HL-60 (cell line): ENCODE data around the gene GNS.
"Not testable (repeated sequence)": the region's sequence is repeated elsewhere in the genome, so short reads cannot be mapped to it uniquely, and the experiment has no call there.

Experiments used
- DNase-seq, 2 experiments: peaks; one replicate each; pipeline ENCODE4 v3.0.0-alpha.2; 2010 to 2020; ENCODE audit warnings: low read depth in 1 of 2, low spot score in 1 of 2
- H3K27ac ChIP-seq: fragments of 250-450 bp; sonication (Bioruptor Pico); replicated peaks from 2 replicates; pipeline ENCODE4 v1.5.1; 2020; ENCODE audit warnings: mild to moderate bottlenecking, moderate library complexity
- H3K27me3 ChIP-seq: fragments of 250-450 bp; sonication (Bioruptor Pico); 2 replicates; pipeline ENCODE4 v1.5.1; 2021; ENCODE audit warnings: mild to moderate bottlenecking, moderate library complexity; ENCODE audit not compliant: insufficient read depth, poor library complexity, severe bottlenecking
- H3K4me3 ChIP-seq: replicated peaks from 2 replicates; pipeline ENCODE4 v1.5.1; 2011; ENCODE audit warnings: mild to moderate bottlenecking, control low read depth, low read length; ENCODE audit not compliant: insufficient read depth
- GABPA ChIP-seq: IDR thresholded peaks from 2 replicates; pipeline ENCODE4 v1.6.1; 2012; ENCODE audit warnings: low read depth
- POLR2AphosphoS5 ChIP-seq: IDR thresholded peaks from 2 replicates; pipeline ENCODE4 v1.6.1; 2012; ENCODE audit warnings: low read depth
- SPI1 ChIP-seq: IDR thresholded peaks from 2 replicates; pipeline ENCODE4 v1.6.1; 2012; ENCODE audit warnings: low read depth, mild to moderate bottlenecking, borderline replicate concordance
- TF ChIP-seq, protein P1 (sequence below): IDR thresholded peaks from one replicate; pipeline ENCODE4 v1.5.1; 2011; ENCODE audit warnings: low read length, control low read depth, inconsistent platforms; ENCODE audit not compliant: insufficient read depth
- TF ChIP-seq, protein P2 (sequence below): IDR thresholded peaks from 2 replicates; pipeline ENCODE4 v1.6.1; 2012; ENCODE audit warnings: low read depth; ENCODE audit not compliant: insufficient replicate concordance

The GNS gene

DNA sequence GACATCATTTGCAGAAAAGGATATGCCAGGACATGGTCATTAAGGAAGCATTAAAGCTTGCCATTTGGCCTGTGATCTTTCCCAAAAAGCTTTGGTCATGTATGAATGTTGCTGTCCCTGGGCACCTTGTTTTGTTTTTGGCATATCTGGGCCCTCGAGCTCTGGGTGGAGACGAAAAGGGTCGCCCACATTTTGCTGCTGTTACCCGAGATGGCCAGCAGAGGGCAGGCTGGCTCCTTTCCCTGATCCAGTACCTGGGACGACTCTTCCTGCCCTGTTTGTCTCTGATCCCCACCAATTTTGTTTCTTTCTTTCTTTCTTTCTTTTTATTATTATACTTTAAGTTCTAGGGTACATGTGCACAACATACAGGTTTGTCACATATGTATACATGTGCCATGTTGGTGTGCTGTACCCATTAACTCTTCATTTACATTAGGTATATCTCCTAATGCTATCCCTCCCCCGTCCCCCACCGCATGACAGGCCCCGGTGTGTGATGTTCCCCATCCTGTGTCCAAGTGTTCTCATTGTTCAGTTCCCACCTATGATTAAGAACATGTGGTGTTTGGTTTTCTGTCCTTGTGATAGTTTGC lies 43.1 kb upstream of the GNS start:
- not testable (repeated sequence) for H3K4me3 ChIP-seq, H3K27me3 ChIP-seq, H3K27ac ChIP-seq
- TF ChIP-seq, protein P1, sequence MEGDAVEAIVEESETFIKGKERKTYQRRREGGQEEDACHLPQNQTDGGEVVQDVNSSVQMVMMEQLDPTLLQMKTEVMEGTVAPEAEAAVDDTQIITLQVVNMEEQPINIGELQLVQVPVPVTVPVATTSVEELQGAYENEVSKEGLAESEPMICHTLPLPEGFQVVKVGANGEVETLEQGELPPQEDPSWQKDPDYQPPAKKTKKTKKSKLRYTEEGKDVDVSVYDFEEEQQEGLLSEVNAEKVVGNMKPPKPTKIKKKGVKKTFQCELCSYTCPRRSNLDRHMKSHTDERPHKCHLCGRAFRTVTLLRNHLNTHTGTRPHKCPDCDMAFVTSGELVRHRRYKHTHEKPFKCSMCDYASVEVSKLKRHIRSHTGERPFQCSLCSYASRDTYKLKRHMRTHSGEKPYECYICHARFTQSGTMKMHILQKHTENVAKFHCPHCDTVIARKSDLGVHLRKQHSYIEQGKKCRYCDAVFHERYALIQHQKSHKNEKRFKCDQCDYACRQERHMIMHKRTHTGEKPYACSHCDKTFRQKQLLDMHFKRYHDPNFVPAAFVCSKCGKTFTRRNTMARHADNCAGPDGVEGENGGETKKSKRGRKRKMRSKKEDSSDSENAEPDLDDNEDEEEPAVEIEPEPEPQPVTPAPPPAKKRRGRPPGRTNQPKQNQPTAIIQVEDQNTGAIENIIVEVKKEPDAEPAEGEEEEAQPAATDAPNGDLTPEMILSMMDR = peak; percentile 87
- peak in 1 of 2 experiments; percentile 30 for DNase-seq

DNA sequence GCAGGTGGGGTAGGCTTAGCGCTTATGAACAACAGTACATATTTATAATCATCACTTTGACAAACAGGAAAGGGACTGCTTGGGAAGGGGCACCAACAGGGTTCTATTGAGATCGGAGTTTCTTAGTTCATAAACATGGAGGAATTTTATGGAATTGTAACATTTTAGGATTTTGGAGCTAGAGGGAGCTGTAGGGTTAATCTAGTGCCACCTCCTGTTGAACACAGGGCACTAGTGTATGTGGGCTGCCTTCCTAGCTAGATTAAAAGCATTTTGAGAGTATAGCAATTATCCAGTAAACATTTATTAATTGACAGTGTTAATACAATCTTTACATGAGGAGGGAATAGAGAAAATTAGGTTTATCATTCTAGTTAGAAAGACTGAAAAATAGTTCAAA lies 42.2 kb upstream of the GNS start:
- peaks cover 3% of the 10 kb centered on the region for H3K27me3 ChIP-seq
- TF ChIP-seq, protein P2, sequence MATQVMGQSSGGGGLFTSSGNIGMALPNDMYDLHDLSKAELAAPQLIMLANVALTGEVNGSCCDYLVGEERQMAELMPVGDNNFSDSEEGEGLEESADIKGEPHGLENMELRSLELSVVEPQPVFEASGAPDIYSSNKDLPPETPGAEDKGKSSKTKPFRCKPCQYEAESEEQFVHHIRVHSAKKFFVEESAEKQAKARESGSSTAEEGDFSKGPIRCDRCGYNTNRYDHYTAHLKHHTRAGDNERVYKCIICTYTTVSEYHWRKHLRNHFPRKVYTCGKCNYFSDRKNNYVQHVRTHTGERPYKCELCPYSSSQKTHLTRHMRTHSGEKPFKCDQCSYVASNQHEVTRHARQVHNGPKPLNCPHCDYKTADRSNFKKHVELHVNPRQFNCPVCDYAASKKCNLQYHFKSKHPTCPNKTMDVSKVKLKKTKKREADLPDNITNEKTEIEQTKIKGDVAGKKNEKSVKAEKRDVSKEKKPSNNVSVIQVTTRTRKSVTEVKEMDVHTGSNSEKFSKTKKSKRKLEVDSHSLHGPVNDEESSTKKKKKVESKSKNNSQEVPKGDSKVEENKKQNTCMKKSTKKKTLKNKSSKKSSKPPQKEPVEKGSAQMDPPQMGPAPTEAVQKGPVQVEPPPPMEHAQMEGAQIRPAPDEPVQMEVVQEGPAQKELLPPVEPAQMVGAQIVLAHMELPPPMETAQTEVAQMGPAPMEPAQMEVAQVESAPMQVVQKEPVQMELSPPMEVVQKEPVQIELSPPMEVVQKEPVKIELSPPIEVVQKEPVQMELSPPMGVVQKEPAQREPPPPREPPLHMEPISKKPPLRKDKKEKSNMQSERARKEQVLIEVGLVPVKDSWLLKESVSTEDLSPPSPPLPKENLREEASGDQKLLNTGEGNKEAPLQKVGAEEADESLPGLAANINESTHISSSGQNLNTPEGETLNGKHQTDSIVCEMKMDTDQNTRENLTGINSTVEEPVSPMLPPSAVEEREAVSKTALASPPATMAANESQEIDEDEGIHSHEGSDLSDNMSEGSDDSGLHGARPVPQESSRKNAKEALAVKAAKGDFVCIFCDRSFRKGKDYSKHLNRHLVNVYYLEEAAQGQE = no peak
- TF ChIP-seq GABPA (no peak), SPI1 (no peak), POLR2AphosphoS5 (no peak)
- TF ChIP-seq, protein P1 = no peak
- DNase-seq = no peak
- no peak overlapping the region for H3K27ac ChIP-seq
- H3K4me3 ChIP-seq = no peak overlapping the region

DNA sequence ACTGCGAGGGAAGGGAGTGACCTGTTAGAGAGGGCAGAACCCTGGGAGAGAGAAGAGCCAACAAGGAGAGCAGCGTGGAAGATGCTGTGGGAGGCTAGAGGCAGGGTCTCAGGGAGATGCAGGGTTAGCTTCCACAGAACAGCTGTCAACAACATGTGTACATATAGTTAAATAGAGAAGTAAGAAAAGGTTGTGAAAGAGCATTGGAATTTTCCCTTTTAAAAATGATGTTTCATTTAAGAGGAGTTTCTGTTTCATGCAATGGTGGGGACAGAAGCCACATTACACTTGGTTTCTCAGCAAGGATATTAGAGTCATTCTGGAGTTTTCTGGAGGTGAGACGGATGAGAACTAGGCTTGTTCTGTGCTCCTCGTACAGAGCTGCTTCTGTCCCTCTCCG lies 41.4 kb upstream of the GNS start:
- Histone ChIP-seq H3K27me3 (peaks cover 3% of the 10 kb centered on the region), H3K27ac (no peak overlapping the region), H3K4me3 (no peak overlapping the region)
- DNase-seq = no peak
- TF ChIP-seq, protein P2 = no peak
- TF ChIP-seq GABPA (no peak), SPI1 (no peak), POLR2AphosphoS5 (no peak)
- TF ChIP-seq, protein P1 = no peak

DNA sequence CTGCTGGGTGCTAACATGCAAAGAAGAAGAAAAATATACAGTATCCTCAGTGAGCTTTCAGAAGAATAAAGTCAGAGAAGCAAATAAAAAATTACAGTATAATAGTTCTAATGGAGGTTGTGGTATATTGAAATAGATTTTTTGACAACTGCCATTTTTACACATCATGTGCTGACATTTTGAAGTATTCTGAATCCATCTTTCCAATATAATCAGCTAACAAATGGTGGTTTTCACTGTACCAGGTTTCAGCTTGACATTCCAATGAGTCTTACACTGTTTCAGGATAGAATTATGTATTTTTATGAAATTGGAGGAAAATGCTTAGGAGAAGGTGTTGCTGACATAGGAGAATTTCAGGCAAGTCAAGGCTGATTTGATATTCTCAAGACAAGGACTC lies 39.0 kb upstream of the GNS start:
- H3K4me3 ChIP-seq = no peak overlapping the region
- TF ChIP-seq GABPA (no peak), SPI1 (no peak), POLR2AphosphoS5 (no peak)
- TF ChIP-seq, protein P1 = no peak
- TF ChIP-seq, protein P2 = no peak
- peaks cover 3% of the 10 kb centered on the region for H3K27me3 ChIP-seq
- no peak overlapping the region for H3K27ac ChIP-seq
- DNase-seq = no peak
